GM21723 (cell line): ENCODE measurements around the gene SEMA5B.

Experiments
- ATAC-seq: cut with Tn5 transposase; IDR thresholded peaks from one replicate; pipeline ENCODE4 v1.9.1; 2021; ENCODE audit warnings: mild to moderate bottlenecking, moderate library complexity; ENCODE audit not compliant: unreplicated experiment

SEMA5B gene

GRCh38 chr3:122994954-122995353 is 32.6 kb downstream of the SEMA5B start:
- no peak for ATAC-seq

DNA sequence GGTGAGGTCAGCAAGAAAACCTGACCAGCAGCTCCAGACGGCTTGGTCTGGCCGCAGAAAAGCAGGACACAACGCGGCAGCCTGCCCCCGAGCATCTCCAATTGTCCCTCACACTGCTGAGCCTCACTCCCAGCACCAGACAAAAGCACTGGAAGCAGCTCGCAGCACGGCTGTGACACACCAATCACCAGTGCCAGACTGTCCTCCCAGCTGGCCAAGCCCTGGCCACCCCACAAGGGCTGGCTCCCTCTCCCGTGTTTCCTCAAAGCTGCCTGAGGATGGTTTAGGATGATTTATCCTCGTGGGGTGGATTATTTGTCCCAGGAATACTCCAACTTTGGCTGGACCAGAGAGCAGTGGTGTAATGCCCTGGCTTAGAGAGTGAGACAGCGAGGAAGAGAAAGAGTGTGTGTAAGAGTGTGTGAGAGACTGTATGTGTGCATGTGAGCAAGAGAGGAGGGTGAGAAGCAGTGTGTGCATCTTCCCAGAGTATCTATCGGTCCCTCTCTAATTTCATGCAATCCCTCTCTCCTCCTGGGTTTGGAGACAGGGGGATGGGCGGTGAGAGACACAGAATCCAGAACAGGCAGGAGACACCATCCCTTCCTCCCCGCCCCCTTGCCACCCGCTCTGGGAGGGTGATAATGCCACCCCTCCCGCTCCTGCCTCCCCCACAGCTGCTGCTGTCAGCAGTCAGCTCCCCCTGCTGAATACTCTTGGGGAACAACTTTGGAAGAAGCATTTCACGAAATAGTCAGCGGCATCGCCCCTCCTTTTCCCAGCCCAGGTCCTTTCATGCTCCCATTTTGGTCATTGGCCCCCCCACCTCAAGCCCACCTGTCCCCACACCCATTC is 34.2 kb downstream of the SEMA5B start:
- ATAC-seq, result no peak

- ATAC-seq, result no peak
These were observed 34.9 kb downstream of the SEMA5B start for GRCh38 chr3:122992676-122993075.

DNA sequence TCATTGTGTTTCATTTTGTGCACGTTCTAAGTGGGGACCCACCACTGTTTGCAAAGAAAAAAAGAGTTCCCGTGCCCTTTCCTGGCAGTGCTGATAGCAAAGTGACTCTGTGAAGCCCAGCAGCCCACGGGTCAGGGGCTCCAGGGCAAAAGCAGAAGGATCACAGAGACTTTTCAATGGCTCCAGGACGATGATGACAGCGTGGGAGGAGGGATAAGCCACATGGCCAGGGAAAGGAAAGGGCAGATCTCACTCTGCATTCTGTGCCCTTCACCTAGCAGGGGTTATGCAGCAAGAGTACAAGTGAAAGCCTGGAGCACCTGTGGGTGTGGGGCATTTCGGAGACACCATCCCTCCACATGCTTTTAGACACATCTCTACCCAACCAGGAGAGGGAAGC is 35.4 kb downstream of the SEMA5B start:
- ATAC-seq, result no peak

GRCh38 chr3:122991236-122991985 is 36.2 kb downstream of the SEMA5B start:
- ATAC-seq, result no peak

- ATAC-seq, result no peak
These were observed 37.5 kb downstream of the SEMA5B start for GRCh38 chr3:122989856-122990575.

- no peak for ATAC-seq
These were observed 39.1 kb downstream of the SEMA5B start for GRCh38 chr3:122988508-122988907.

DNA sequence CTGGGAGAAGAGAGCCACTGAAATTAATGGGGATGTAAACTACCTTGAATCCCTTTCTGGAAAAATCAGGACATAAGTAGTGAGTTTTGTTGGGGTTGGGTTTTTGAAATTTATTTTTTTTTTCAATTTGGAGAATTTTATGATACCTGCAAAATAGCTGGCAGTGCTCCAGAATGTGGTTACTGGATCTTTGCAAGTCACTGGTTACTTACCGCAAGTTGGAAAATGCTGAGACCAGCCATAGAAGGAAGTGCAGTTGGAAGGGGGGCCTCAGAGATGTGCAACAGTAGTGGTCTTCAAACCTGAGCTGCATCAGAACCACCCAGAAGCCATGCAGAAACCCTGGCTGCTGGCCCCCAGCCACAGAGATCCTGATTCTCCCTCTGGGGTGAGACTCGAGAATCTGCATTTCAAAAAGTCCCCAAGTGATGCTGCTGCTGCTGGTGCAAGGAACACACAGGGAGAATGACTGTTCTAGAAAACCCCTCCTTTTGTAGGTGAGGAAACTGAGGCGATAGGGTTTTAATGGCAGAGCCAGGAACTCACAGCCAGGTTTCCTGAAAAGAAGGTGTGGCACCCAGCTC is 39.7 kb downstream of the SEMA5B start:
- ATAC-seq, result no peak

DNA sequence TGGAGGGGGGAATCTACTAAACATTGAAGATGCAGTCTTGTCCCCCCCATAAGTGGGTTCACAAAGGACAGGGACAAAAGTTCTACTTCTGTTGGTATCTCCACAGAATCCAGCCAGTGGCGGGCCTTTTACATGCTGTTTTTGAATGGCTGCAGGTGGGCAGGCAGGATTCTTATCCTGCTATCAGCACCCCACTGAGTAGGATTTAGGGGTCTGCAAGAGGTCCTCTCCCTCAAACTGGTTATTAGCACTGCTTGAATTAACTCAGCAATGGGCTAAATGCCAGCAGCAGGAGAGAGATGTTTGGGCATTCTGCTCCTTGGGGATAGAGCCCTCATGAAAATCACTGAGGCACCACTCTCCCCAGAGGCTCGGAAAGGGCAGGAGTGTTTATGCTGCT is 40.3 kb downstream of the SEMA5B start:
- no peak for ATAC-seq

DNA sequence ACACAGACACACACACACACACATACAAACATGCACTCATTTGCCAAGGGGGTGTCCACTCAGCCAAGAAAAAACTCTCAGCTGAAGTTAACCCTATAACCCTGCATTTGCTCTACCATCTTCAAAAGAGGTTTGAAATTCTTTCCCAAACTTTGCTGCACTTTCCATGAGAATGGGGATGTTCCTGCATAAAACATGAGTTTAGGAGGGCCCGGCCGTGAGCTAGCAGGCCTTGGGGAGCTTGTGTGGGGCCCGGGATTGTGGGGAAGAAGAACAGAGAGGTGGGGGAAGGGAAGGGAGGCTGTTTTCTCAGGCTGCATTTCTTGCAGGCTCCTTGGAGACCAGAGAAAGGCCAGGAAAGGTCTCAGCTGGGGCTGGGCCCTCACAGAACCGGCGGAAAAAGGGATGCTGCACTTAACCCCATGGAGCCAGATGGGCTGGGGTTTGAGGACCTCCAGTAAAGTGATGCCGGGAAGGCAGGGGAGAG is 40.8 kb downstream of the SEMA5B start:
- ATAC-seq, result no peak

- ATAC-seq, result no peak
These were observed 42.0 kb downstream of the SEMA5B start for GRCh38 chr3:122985539-122985938.

DNA sequence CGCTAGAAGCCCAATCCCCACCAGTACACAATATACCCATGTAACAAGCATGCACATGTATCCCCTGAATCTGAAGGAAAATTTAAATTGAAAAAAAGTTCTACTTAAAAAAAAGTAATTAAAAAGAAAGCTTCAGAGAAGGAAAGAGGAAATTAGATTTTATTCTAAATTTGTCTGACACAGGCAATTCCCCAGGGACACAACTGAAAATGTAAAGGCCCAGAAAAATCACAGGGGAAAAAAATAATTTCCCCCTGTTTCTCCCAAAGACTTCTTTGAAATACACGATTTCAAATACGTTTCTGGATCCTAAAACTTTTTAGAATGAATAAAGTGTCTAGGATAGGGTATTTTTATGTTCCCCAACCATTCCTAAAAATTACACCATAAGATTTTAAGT is 42.9 kb downstream of the SEMA5B start:
- ATAC-seq, result no peak

- no peak for ATAC-seq
These were observed 43.6 kb downstream of the SEMA5B start for GRCh38 chr3:122984007-122984406.

DNA sequence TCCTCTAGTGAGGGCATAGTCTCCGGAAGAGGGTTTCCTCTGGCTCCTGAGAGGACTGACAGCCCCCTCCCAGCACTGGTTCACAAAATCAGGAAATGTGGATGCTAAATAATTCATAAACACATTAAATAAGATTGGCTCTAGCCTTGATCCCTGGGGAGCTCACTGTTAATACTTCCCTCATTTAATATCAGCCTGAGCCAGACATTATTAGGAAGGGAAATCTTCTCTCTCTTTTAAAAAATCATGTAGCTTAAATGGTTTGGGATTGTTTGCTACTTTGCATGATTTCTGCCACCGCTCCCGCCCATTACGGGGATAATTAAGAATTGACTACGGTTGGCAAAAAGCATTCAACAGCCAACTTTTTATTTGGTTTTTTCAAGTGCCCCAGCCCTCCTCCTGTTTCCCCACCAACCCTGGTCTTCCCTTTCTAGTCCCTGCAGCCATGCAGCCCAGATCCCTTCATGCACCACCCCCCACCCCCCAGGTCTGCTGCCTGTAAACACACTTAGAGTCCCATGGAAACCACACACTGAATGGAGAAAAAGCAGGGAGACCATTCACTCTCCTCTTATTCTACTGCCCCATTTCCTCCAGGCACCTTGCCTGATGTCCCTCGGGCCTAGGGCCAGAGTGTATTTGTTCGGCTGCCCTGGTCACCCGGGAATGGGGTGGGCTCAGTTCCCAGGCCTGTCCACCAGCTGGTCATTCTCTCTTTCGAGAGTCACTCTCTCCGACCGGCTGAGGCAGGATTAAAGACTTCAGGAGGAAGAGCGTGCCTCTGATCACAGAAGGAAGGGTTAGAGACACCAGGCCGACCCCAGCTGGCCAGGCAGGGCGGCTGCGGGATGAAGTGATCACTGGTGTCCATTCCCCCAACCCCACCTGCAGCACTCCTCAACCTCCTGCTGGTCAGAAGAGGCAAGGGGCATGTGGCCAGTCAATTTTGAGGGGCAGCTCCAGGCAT is 45.1 kb downstream of the SEMA5B start:
- ATAC-seq, result no peak

DNA sequence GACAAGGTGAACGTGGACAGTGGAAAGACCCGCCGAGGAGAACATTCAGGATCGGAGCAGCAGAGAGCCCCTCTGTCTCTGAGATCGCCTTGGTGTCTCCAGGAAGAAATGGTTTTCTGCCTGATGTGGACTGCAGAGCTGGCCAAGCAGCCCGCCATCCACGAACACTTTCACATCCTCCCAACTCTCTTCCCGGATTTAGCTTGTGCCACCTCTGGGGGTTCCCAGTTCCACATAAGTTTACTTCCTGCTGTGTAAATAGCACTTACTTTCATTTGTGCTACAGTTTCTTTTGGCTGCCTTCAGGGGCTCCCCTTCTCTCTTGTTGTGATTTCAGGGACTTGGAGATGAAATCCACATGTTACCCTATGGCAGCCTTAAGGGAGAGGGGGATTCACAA is 48.4 kb downstream of the SEMA5B start:
- ATAC-seq, result no peak

GRCh38 chr3:122978569-122978968 is 49.0 kb downstream of the SEMA5B start:
- ATAC-seq, result no peak

DNA sequence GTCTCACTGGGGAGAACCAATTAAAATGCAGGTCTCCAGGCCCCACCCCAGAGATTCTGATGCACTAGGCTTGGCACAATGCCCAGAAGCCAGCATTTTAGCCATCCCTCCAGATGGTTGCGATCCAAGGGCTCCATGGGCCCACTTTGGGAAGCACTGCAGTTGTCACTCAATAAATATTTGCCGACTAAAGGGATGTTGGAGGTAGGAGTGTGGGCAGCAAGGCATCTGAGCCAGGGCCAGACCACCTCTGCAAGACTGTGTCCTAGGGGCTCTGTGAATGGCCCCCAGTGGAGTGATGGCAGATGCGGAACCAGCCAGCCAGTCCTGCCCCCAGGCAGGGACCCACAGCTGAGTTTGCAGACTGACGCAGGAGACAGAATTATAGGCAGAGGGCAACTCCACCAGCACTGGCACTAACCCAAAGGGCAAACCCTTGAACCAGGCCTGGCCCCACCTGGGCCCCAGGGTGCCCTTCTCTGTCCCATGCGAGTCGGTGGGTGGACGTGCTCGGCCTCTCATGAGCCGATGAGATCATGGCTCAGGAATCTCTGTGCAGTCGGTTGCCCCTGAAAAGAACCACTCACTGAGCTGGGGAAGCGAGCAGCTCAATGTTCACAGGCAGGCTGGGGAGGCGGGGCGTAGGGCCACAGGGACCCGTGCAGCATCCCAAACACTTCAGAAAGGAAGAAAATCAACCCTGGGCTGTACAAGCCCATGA is 49.7 kb downstream of the SEMA5B start:
- ATAC-seq, result no peak

DNA sequence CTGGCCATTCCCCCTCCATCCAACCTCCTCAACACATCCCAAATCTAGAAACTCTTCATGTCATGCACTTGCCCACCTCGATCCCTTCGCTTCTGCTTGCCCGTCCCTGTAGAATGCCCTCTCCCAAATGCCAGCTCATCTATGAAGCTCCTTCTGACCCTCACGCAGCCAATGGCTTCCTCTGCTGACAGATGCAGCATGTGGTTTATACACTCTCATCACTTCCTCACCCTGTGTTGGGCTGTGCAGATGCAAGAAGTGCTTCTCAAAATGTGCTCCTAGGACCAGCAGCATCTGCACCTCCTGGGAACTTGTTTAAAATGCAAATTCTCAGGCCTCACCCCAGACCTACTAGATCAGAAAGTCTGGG is 51.7 kb downstream of the SEMA5B start:
- ATAC-seq, result peak; percentile 52

- peak; percentile 58 for ATAC-seq
These were observed 52.2 kb downstream of the SEMA5B start for GRCh38 chr3:122975163-122975923.
